ENCODE measurements around the gene TMCC1. TPM values are rescaled to one million over a fixed set of nuclear protein-coding genes. Genes with fewer than 3 reads are reported as not detected.
"Not testable (repeated sequence)": the region's sequence is repeated elsewhere in the genome, so short reads cannot be mapped to it uniquely, and the experiment has no call there.

The TMCC1 gene
- total RNA-seq, 1 experiment from 2014 or later, result 6.2 TPM

DNA sequence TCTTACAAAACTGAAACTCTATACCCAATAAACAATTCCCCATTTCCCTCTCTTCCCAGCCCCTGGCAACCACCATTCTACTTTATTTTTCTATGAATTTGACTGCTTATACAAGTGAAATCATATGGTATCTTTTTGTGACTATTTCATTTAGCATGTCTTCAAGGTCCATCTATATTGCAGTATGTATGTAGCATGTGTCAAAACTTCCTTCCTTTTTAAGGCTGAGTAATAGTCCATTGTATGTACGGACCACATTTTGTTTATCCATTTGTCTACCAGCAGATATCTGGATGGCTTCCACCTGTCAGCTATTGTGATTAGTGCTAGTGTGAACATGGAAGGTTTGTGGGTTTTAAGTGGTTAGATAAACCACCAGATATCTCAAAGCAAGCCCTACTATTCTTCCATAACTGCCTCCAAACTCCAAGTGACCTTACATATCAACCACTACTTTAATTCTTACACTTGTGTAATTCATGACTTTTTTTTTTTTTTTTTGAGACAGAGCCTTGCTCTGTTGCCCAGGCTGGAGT is 134.7 kb downstream of the TMCC1 start:
- no peak for TF ChIP-seq CTCF (conservative IDR thresholded peaks at IDR 0.05; ENCODE audit: low read depth, low read length)
- intact Hi-C loops (cut with micrococcal nuclease), result loop anchor here (5.0 kb wide), 1 partner anchor 107 kb away; no protein-coding TSS in a partner anchor
- Histone ChIP-seq H3K27ac (ENCODE audit: low read length) (no peak overlapping the region), H3K9me3 (ENCODE audit: low read length) (no peaks in the 10 kb centered on the region), H3K79me2 (ENCODE audit: low read length) (peaks cover 21% of the 10 kb centered on the region), H3F3A (ENCODE audit: low read length, unreplicated experiment) (no peaks in the 10 kb centered on the region), H3K27me3 (ENCODE audit: low read length) (no peaks in the 10 kb centered on the region), H4K20me1 (ENCODE audit: low read length) (no peaks in the 10 kb centered on the region), H3K4me3 (ENCODE audit: low read length) (no peak overlapping the region), H3K4me1 (ENCODE audit: insufficient read depth, low read length) (peaks cover 10% of the 10 kb centered on the region), H2AFZ (ENCODE audit: low read length) (no peak overlapping the region), H3K36me3 (ENCODE audit: low read depth, low read length) (no peaks in the 10 kb centered on the region), H3K9me2 (replicated peaks; ENCODE audit: low read length) (no peaks in the 10 kb centered on the region), H3K9ac (ENCODE audit: low read length) (no peak overlapping the region), H3K4me2 (ENCODE audit: low read length) (no peak overlapping the region)
- CTCF ChIA-PET, result no interaction called here
- DNase-seq (peak; percentile 1), ATAC-seq (no peak)
- POLR2A ChIA-PET (ENCODE audit: unreplicated experiment), result no interaction called here
- no TSS peak for BruUV-seq (replicated peaks)

GRCh38 chr3:129758306-129758705 is 135.2 kb downstream of the TMCC1 start:
- no peak overlapping the region for H3K4me2 ChIP-seq (ENCODE audit: low read length)
- no peak for TF ChIP-seq CTCF (conservative IDR thresholded peaks at IDR 0.05; ENCODE audit: low read depth, low read length)
- no peak for TF ChIP-seq EZH2 (IDR thresholded peaks at IDR 0.05; ENCODE audit: low read length, unreplicated experiment)
- no peak for TF ChIP-seq EZH2phosphoT487 (IDR thresholded peaks at IDR 0.05; ENCODE audit: borderline replicate concordance, low read length)
- H3K27ac ChIP-seq (ENCODE audit: low read length), result no peak overlapping the region
- intact Hi-C loops (cut with micrococcal nuclease), result loop anchor here (5.0 kb wide), 1 partner anchor 106 kb away; no protein-coding TSS in a partner anchor
- no peaks in the 10 kb centered on the region for H3K9me2 ChIP-seq (replicated peaks; ENCODE audit: low read length)
- H3K36me3 ChIP-seq (ENCODE audit: low read depth, low read length), result no peaks in the 10 kb centered on the region
- ChIA-PET CTCF (no interaction called here), POLR2A (ENCODE audit: unreplicated experiment) (no interaction called here)
- DNase-seq (no peak), ATAC-seq (no peak)
- no peak overlapping the region for H3K4me3 ChIP-seq (ENCODE audit: low read length)
- no peaks in the 10 kb centered on the region for H3K9me3 ChIP-seq (ENCODE audit: low read length)
- no peaks in the 10 kb centered on the region for H3K27me3 ChIP-seq (ENCODE audit: low read length)
- H4K20me1 ChIP-seq (ENCODE audit: low read length), result no peaks in the 10 kb centered on the region
- H3K79me2 ChIP-seq (ENCODE audit: low read length), result peaks cover 27% of the 10 kb centered on the region
- no peak overlapping the region for H2AFZ ChIP-seq (ENCODE audit: low read length)
- H3F3A ChIP-seq (ENCODE audit: low read length, unreplicated experiment), result no peaks in the 10 kb centered on the region
- H3K4me1 ChIP-seq (ENCODE audit: insufficient read depth, low read length), result peaks cover 10% of the 10 kb centered on the region
- no peak overlapping the region for H3K9ac ChIP-seq (ENCODE audit: low read length)
- BruUV-seq (replicated peaks), result no TSS peak

DNA sequence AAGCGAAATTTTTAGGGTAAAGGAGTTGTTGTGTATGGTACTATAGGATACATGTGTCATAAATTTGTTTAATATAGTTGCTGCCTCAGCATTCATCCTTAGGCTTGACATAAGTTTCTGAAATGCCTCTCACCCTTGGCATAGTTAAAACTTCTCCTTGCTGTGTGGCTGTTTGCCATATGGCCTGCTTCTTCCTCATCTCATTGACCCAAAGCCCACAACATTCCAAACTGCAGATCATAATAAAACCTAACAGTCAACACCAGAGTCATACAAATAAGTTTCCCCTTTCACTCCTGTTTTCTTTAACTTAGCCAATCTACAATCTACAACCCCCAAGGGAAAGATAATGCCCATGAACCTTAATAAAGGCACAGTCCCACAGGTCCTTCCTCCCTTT is 136.6 kb downstream of the TMCC1 start:
- Histone ChIP-seq H3K9me2 (replicated peaks; ENCODE audit: low read length) (no peaks in the 10 kb centered on the region), H3K9ac (ENCODE audit: low read length) (no peak overlapping the region), H3K4me3 (ENCODE audit: low read length) (no peak overlapping the region), H3K9me3 (ENCODE audit: low read length) (no peaks in the 10 kb centered on the region), H3K4me1 (ENCODE audit: insufficient read depth, low read length) (peaks cover 10% of the 10 kb centered on the region), H3K79me2 (ENCODE audit: low read length) (peaks cover 41% of the 10 kb centered on the region), H3K27me3 (ENCODE audit: low read length) (no peaks in the 10 kb centered on the region), H3F3A (ENCODE audit: low read length, unreplicated experiment) (no peaks in the 10 kb centered on the region), H3K27ac (ENCODE audit: low read length) (peak overlapping the region; percentile 18; the same call in 1 of the 2 replicates), H3K36me3 (ENCODE audit: low read depth, low read length) (no peaks in the 10 kb centered on the region), H2AFZ (ENCODE audit: low read length) (no peak overlapping the region), H3K4me2 (ENCODE audit: low read length) (peak overlapping the region; percentile 59), H4K20me1 (ENCODE audit: low read length) (no peaks in the 10 kb centered on the region)
- no TSS peak for BruUV-seq (replicated peaks)
- POLR2A ChIA-PET (ENCODE audit: unreplicated experiment), result no interaction called here
- peak; percentile 58 for DNase-seq
- peak; percentile 69 for ATAC-seq
- TF ChIP-seq EZH2 (IDR thresholded peaks at IDR 0.05; ENCODE audit: low read length, unreplicated experiment) (no peak), EZH2phosphoT487 (IDR thresholded peaks at IDR 0.05; ENCODE audit: borderline replicate concordance, low read length) (no peak), CTCF (conservative IDR thresholded peaks at IDR 0.05; ENCODE audit: low read depth, low read length) (no peak)
- intact Hi-C loops (cut with micrococcal nuclease), result loop anchor here (5.0 kb wide), 1 partner anchor 105 kb away; no protein-coding TSS in a partner anchor
- CTCF ChIA-PET, result no interaction called here

DNA sequence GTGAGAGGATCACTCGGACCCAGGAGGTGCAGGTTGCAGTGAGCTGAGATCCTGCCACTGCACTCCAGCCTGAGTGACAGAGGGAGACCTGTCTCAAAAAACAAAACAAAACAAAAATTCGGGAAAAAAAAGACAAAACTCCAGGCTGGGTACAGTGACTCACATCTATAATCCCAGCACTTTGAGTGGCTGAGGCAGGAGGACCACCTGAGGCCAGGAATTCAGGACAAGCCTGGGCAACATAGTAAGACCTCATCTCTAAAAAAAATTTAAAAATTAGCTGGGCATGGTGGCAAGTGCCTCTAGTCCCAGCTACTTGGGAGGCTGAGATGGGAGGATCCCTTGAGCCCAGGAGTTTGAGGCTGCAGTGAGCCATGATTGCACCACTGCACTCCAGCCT is 142.4 kb downstream of the TMCC1 start:
- H3K9me2 ChIP-seq (replicated peaks; ENCODE audit: low read length); H3K9ac ChIP-seq (ENCODE audit: low read length); H3K27ac ChIP-seq (ENCODE audit: low read length); H3K27me3 ChIP-seq (ENCODE audit: low read length); H4K20me1 ChIP-seq (ENCODE audit: low read length); DNase-seq; H2AFZ ChIP-seq (ENCODE audit: low read length); H3K4me1 ChIP-seq (ENCODE audit: insufficient read depth, low read length); H3K36me3 ChIP-seq (ENCODE audit: low read depth, low read length); H3K9me3 ChIP-seq (ENCODE audit: low read length); intact Hi-C loops (cut with micrococcal nuclease); ATAC-seq; POLR2A ChIA-PET (ENCODE audit: unreplicated experiment); BruUV-seq (replicated peaks); H3K4me2 ChIP-seq (ENCODE audit: low read length); H3K4me3 ChIP-seq (ENCODE audit: low read length); H3F3A ChIP-seq (ENCODE audit: low read length, unreplicated experiment); CTCF ChIA-PET: not testable (repeated sequence)
- H3K79me2 ChIP-seq (ENCODE audit: low read length), result peaks cover 63% of the 10 kb centered on the region
